HG03039 (cell line): ENCODE data around the gene NBPF1.
A peak's percentile ranks its signal among the peaks of the same experiment; 100 is the strongest.
"Not testable (repeated sequence)": the region's sequence is repeated elsewhere in the genome, so short reads cannot be mapped to it uniquely, and the experiment has no call there.

Experiments
- ATAC-seq: cut with Tn5 transposase; IDR thresholded peaks from one replicate; pipeline ENCODE4 v1.9.1; 2021; ENCODE audit warnings: mild to moderate bottlenecking, moderate library complexity; ENCODE audit not compliant: unreplicated experiment

Gene NBPF1

GRCh38 chr1:16613185-16614147 lies at the start of gene NBPF1:
TSS of gene NBPF1 (minus strand) at chr1:16613564.
- peak; percentile 79 for ATAC-seq

- not testable (repeated sequence) for ATAC-seq
These were observed 44.9 kb upstream of the NBPF1 start for GRCh38 chr1:16658234-16658633.

GRCh38 chr1:16656981-16657683 lies 43.8 kb upstream of the NBPF1 start:
- ATAC-seq: not testable (repeated sequence)

- not testable (repeated sequence) for ATAC-seq
These were observed 43.2 kb upstream of the NBPF1 start for GRCh38 chr1:16656574-16656973.

- not testable (repeated sequence) for ATAC-seq
These were observed 38.2 kb upstream of the NBPF1 start for GRCh38 chr1:16651560-16651959.

GRCh38 chr1:16649960-16650359 lies 36.6 kb upstream of the NBPF1 start:
- ATAC-seq: not testable (repeated sequence)

GRCh38 chr1:16649390-16649789 lies 36.0 kb upstream of the NBPF1 start:
- not testable (repeated sequence) for ATAC-seq

GRCh38 chr1:16648756-16649155 lies 35.4 kb upstream of the NBPF1 start:
- not testable (repeated sequence) for ATAC-seq

GRCh38 chr1:16648250-16648649 lies 34.9 kb upstream of the NBPF1 start:
- not testable (repeated sequence) for ATAC-seq

GRCh38 chr1:16647179-16648176 lies 34.1 kb upstream of the NBPF1 start:
- ATAC-seq: not testable (repeated sequence)

GRCh38 chr1:16646716-16647115 lies 33.4 kb upstream of the NBPF1 start:
- not testable (repeated sequence) for ATAC-seq

- not testable (repeated sequence) for ATAC-seq
These were observed 32.8 kb upstream of the NBPF1 start for GRCh38 chr1:16646061-16646664.

- ATAC-seq: not testable (repeated sequence)
These were observed 32.1 kb upstream of the NBPF1 start for GRCh38 chr1:16645271-16646060.

- peak; percentile 59 for ATAC-seq
These were observed 31.3 kb upstream of the NBPF1 start for GRCh38 chr1:16644482-16645270.

- ATAC-seq: peak; percentile 20
These were observed 30.8 kb upstream of the NBPF1 start for GRCh38 chr1:16644193-16644481.

GRCh38 chr1:16643476-16644192 lies 30.3 kb upstream of the NBPF1 start:
- not testable (repeated sequence) for ATAC-seq

- ATAC-seq: not testable (repeated sequence)
These were observed 29.6 kb upstream of the NBPF1 start for GRCh38 chr1:16643001-16643411.
